ENCODE data around the gene AFAP1.

GRCh38 chr4:7854216-7854615 lies 85.4 kb downstream of the AFAP1 start:
- TF ChIP-seq ZNF317 (CRISPR knock-in tag; IDR thresholded peaks at IDR 0.05; ENCODE audit: borderline replicate concordance, low read depth): no peak
- TF ChIP-seq, protein P1, sequence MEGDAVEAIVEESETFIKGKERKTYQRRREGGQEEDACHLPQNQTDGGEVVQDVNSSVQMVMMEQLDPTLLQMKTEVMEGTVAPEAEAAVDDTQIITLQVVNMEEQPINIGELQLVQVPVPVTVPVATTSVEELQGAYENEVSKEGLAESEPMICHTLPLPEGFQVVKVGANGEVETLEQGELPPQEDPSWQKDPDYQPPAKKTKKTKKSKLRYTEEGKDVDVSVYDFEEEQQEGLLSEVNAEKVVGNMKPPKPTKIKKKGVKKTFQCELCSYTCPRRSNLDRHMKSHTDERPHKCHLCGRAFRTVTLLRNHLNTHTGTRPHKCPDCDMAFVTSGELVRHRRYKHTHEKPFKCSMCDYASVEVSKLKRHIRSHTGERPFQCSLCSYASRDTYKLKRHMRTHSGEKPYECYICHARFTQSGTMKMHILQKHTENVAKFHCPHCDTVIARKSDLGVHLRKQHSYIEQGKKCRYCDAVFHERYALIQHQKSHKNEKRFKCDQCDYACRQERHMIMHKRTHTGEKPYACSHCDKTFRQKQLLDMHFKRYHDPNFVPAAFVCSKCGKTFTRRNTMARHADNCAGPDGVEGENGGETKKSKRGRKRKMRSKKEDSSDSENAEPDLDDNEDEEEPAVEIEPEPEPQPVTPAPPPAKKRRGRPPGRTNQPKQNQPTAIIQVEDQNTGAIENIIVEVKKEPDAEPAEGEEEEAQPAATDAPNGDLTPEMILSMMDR (IDR thresholded peaks at IDR 0.05): no peak
- no peak for TF ChIP-seq SP1 (CRISPR knock-in tag; conservative IDR thresholded peaks at IDR 0.05)
- no peak for TF ChIP-seq ZNF532 (CRISPR knock-in tag; IDR thresholded peaks at IDR 0.05; ENCODE audit: borderline replicate concordance)
